GM12875 (cell line): ENCODE results near the gene IGFBP2.

Source experiments
- H3K4me3 ChIP-seq: one replicate; pipeline ENCODE4 v1.5.1; 2011; ENCODE audit warnings: low read depth, low read length, control low read depth
- TF ChIP-seq, protein P1 (sequence below): IDR thresholded peaks from 2 replicates; pipeline ENCODE4 v1.5.1; 2011; ENCODE audit warnings: low read depth, mild to moderate bottlenecking, control low read depth, inconsistent platforms, low read length, moderate library complexity, borderline replicate concordance; ENCODE audit not compliant: insufficient read depth

IGFBP2 gene

DNA sequence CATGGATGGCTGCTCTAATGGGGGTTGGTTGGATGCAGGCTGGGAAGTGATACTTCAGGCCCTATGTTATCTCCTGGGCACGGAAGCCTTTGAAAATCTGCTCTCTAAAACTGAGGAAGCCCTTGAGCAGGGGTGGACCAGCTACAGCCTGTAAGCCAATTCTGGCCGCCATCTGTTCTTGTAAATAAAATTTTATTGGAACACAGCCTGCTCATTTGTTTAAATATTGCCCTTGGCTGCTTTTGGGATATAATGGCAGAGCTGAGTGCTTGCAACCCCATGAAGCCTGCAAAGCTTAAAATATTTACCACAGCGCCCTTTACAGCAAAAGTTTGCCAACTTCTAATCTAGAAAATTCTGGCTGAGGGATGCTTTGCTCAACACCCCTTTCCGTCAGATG is 11.9 kb upstream of the IGFBP2 start:
- no peak overlapping the region for H3K4me3 ChIP-seq
- TF ChIP-seq, protein P1, sequence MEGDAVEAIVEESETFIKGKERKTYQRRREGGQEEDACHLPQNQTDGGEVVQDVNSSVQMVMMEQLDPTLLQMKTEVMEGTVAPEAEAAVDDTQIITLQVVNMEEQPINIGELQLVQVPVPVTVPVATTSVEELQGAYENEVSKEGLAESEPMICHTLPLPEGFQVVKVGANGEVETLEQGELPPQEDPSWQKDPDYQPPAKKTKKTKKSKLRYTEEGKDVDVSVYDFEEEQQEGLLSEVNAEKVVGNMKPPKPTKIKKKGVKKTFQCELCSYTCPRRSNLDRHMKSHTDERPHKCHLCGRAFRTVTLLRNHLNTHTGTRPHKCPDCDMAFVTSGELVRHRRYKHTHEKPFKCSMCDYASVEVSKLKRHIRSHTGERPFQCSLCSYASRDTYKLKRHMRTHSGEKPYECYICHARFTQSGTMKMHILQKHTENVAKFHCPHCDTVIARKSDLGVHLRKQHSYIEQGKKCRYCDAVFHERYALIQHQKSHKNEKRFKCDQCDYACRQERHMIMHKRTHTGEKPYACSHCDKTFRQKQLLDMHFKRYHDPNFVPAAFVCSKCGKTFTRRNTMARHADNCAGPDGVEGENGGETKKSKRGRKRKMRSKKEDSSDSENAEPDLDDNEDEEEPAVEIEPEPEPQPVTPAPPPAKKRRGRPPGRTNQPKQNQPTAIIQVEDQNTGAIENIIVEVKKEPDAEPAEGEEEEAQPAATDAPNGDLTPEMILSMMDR, result no peak

DNA sequence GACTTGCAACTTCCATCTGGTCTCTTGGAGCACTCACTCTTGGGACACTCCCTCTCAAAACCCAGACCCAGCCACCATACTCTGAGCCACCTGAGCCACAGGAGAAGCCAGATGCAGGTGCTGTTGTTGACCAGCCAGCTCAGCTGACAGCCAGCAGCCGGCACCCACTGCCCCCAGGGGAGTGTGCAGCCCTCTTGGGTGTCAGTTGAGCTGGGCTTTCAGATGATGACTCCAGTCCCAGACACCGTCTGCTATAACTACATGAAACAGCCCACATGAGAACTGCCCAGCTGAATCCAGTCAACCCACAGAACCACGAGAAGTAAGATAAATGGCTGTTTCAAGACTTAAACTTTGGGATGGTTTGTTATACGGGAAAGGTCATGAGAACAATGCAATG is 10.7 kb upstream of the IGFBP2 start:
- no peak overlapping the region for H3K4me3 ChIP-seq
- TF ChIP-seq, protein P1, result no peak

DNA sequence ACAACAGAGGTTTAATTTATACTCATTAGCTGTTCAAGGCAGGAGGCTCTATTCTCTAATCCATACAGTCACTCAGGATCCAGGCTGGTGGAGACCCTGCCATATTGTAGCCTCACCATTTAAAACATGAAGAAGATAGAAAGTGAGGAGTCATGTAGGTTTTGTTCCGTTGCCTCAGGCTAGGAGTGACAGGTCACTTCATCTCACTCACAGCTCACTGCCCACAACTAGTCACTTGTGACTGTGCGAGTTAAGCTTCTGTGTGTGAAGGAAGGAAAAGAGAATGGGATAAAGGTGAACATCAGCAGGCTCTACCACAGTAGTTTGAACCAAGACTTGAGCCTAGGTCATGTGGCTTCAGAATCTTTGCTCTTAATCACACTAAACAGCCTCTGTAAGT is 9.0 kb upstream of the IGFBP2 start:
- H3K4me3 ChIP-seq, result no peak overlapping the region
- TF ChIP-seq, protein P1, result no peak

DNA sequence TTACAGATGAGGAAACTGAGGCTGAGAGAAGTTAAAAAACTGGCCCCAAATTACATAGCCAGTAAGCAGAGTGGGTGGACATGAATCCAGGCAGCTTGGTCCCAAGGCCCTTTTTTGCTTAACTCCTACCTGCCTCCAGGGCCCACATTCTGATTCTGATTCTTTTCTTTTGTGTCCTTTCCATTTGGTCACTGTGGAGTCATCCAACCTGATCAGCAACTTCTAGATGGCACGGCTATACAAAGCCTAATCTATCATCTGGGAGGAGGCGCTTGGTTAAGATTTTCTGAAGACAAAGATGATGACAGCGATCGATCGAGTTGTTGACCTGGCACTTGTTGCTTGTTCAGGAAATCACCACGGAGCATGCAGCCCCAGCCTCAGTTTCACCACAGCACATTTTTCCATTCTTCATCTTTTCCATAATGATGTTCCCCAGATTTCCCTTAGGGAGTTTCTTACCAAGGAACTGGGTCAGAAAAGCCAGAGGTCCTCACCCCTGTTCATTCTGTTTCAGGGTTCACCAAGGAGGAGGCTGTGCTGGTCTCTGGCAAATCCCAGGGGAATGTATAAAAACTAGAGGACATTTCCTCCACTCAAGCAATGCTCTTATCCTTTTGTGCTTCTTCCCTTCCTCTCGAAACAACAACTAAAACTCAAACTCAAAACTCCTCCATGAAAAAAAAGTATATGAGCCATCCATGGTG is 6.9 kb upstream of the IGFBP2 start:
- TF ChIP-seq, protein P1, result no peak
- H3K4me3 ChIP-seq, result no peak overlapping the region

DNA sequence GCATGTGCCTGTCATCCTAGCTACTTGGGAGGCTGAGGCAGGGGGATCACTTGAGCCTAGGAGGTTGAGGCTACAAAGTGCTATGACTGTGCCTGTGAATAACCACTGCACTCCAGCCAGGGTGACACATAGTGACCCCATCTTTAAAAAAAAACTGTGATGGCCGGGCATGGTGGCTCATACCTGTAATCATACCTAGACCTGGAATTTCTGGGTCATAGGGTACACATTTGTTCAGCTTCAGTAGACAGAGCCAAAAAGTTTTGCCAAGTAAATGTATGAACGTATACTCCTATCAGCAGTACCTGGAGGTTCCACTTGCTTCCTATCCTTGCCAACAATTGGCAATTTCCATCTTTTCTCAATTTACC is 6.4 kb upstream of the IGFBP2 start:
- H3K4me3 ChIP-seq, result no peak overlapping the region
- TF ChIP-seq, protein P1, result no peak

DNA sequence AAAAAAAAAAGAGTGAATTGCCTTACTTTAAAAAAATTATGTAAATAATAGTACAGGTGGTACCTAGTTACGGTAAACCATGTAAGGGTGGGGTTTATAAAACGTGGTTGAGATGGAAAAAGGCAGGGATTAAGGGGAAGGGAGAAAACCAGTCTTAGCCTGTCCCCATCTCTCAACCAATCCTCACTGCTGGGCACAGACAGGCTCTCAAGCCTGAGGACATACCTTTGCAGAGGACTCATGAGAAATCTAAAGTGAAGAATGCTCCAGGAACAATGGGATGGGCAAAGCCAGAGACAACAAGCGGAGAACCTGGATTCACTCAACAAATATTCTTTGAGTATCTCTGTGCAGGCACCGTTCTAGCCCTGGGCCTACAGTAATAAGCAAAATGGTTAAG is 3.4 kb upstream of the IGFBP2 start:
- H3K4me3 ChIP-seq, result no peak overlapping the region
- TF ChIP-seq, protein P1, result no peak

DNA sequence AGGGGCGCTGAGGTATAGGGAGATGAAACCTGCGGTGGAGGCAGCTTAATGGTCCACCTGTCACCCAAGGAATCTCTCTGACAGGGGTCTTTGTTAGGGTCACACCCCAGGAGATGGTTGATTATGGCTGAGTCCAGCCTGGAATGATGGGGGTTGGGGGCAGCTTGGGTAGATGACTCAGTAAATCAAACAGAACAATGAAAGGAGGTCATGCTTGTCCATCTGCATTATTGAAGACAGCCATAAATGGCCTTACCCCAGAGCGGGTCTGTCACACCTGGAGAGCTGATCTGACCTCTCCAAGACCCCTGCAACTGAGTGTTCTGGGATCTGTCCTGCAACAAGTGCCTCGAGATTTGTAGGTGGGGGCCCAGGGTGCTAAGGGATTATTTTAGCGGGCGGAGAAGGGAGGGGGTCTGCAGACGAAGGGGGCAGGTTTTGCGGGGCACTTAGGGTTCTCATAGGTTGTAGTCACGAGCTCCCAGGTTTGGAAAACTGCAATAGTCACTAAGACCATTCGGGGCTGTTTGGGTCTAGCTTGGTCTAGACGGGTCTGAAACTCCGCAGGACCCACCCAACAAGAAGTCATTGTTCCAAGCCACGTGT is 771 bp upstream of the IGFBP2 start:
- no peak overlapping the region for H3K4me3 ChIP-seq
- TF ChIP-seq, protein P1, result no peak
